ENCODE measurements around the gene IYD.

The IYD gene, protein sequence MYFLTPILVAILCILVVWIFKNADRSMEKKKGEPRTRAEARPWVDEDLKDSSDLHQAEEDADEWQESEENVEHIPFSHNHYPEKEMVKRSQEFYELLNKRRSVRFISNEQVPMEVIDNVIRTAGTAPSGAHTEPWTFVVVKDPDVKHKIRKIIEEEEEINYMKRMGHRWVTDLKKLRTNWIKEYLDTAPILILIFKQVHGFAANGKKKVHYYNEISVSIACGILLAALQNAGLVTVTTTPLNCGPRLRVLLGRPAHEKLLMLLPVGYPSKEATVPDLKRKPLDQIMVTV

DNA sequence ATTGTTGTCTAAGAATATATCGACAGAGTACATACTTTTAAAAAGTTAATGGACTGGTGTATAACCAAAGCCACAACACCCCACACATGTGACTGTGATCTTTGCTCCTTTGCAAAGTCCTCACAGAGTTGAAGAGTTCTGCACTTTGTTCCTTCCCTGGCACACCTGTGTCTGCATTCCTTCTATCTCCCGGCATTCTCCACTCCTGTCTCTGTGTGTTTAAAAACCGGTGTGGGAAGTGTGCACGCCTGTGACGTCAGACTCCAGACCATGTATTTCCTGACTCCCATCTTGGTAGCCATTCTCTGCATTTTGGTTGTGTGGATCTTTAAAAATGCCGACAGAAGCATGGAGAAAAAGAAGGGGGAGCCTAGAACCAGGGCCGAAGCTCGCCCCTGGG lies at the start of gene IYD:
IYD (plus strand) TSS at position 251 of the 400 bp plus-strand sequence; CDS start at position 271, 20 bp downstream.
- no peak for DNase-seq (ENCODE audit: low read depth, low spot score)
- TF ChIP-seq, protein P1, sequence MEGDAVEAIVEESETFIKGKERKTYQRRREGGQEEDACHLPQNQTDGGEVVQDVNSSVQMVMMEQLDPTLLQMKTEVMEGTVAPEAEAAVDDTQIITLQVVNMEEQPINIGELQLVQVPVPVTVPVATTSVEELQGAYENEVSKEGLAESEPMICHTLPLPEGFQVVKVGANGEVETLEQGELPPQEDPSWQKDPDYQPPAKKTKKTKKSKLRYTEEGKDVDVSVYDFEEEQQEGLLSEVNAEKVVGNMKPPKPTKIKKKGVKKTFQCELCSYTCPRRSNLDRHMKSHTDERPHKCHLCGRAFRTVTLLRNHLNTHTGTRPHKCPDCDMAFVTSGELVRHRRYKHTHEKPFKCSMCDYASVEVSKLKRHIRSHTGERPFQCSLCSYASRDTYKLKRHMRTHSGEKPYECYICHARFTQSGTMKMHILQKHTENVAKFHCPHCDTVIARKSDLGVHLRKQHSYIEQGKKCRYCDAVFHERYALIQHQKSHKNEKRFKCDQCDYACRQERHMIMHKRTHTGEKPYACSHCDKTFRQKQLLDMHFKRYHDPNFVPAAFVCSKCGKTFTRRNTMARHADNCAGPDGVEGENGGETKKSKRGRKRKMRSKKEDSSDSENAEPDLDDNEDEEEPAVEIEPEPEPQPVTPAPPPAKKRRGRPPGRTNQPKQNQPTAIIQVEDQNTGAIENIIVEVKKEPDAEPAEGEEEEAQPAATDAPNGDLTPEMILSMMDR (IDR thresholded peaks at IDR 0.05; ENCODE audit: low read depth, low read length): no peak
- H3K4me3 ChIP-seq (ENCODE audit: low read depth, low read length): no peak within 1 kb of the TSS
- in situ Hi-C loops (cut with HindIII; ENCODE audit: low sequenced_read_pairs): no loop called here

GRCh38 chr6:150319924-150320323 lies 48.9 kb upstream of the IYD start:
- TF ChIP-seq, protein P1 (IDR thresholded peaks at IDR 0.05; ENCODE audit: low read depth, low read length): no peak
- no peak for DNase-seq (ENCODE audit: low read depth, low spot score)
- in situ Hi-C loops (cut with HindIII; ENCODE audit: low sequenced_read_pairs): no loop called here

DNA sequence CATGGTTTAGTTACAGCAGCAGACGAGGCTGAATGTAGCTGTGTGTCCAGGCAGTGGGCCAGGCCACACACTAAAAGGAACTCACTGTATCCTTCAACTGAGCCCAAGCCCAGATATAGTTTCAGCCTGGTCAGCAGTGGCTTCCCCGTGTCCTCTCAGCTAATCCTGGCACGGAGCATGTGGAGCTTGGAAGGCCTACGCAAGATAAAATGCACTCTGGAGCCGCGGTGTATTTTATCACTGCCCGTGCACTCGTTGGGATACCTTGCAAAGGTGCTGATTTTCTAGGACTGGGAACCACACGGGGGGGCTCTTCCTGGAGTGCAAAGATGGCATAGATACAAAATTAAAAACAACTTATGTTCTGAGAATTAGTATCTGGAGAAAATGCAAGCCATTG lies 48.4 kb upstream of the IYD start:
- no peak overlapping the region for H3K4me3 ChIP-seq (ENCODE audit: low read depth, low read length)
- DNase-seq (ENCODE audit: low read depth, low spot score): peak; percentile 35
- TF ChIP-seq, protein P1 (IDR thresholded peaks at IDR 0.05; ENCODE audit: low read depth, low read length): no peak
- in situ Hi-C loops (cut with HindIII; ENCODE audit: low sequenced_read_pairs): no loop called here

More at GRCh38 chr6:150319924-150320323, 48.9 kb upstream of the IYD start:
- no peak overlapping the region for H3K4me3 ChIP-seq (ENCODE audit: low read depth, low read length)

GRCh38 chr6:150322466-150322871 lies 46.3 kb upstream of the IYD start:
- no peak for DNase-seq (ENCODE audit: low read depth, low spot score)
- TF ChIP-seq, protein P1 (IDR thresholded peaks at IDR 0.05; ENCODE audit: low read depth, low read length): no peak
- in situ Hi-C loops (cut with HindIII; ENCODE audit: low sequenced_read_pairs): no loop called here
- H3K4me3 ChIP-seq (ENCODE audit: low read depth, low read length): no peak overlapping the region

- TF ChIP-seq, protein P1 (IDR thresholded peaks at IDR 0.05; ENCODE audit: low read depth, low read length): no peak
- in situ Hi-C loops (cut with HindIII; ENCODE audit: low sequenced_read_pairs): no loop called here
- H3K4me3 ChIP-seq (ENCODE audit: low read depth, low read length): no peak overlapping the region
- no peak for DNase-seq (ENCODE audit: low read depth, low spot score)
Measured at GRCh38 chr6:150323205-150323604, 45.6 kb upstream of the IYD start.

DNA sequence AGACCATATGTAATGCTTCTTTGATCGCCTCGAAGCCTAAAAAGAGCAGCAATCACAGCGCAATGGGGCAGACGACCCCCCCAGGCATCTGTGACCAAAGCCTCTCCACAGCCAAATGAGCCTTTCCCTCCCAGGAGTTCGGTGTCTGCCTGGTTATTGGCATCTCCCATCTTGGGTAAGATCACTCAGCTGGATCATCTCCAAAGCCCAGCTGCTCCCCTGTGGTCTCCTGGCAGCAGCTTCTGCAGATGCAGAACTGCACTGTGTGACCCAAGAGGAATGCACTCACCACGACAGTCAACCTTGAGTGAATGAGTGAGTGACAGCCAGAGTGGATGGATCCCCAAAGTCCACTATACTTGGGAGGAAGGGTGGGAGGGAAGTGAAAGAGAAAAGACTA lies 44.8 kb upstream of the IYD start:
- in situ Hi-C loops (cut with HindIII; ENCODE audit: low sequenced_read_pairs): no loop called here
- no peak for DNase-seq (ENCODE audit: low read depth, low spot score)
- TF ChIP-seq, protein P1 (IDR thresholded peaks at IDR 0.05; ENCODE audit: low read depth, low read length): no peak
- H3K4me3 ChIP-seq (ENCODE audit: low read depth, low read length): no peak overlapping the region
